K562 (cell line): ENCODE data around the gene TCEA3. TPM values are rescaled to one million over a fixed set of nuclear protein-coding genes. Genes with fewer than 3 reads are reported as not detected.

Source experiments
- ATAC-seq: fragments of 200-7000 bp; cut with Tn5 transposase; 3 replicates; pipeline ENCODE4 v1.9.1; 2020; ENCODE audit warnings: moderate library complexity
- BruUV-seq: library from RNA; stranded (reverse); fragments of 400-500 nt; replicated peaks from 2 replicates; lab custom pipeline; 2021; lab: Mats Ljungman, UMichigan
- CTCF ChIA-PET: fragments of 300-600 bp; formaldehyde crosslinking; extraction: SDS; loops from one replicate; lab custom pipeline; 2021; ENCODE audit warnings: low intra/inter-chr PET ratio; lab: Yijun Ruan, JAX
- POLR2A ChIA-PET: fragments of 300-600, 350-650 bp; sonication (Branson Sonifier 250); formaldehyde crosslinking; extraction: SDS; loops from one replicate; lab custom pipeline; 2021; ENCODE audit warnings: antibody characterized with exemption, inconsistent platforms; lab: Yijun Ruan, JAX
- DNase-seq, 4 experiments: peaks; one replicate each; pipeline versions ENCODE4 v3.0.0 to v3.0.0-alpha.2; 2011 to 2018; ENCODE audit warnings: low spot score in 3 of 4, mixed read lengths in 3 of 4; ENCODE audit errors: extremely low read depth in 1 of 4
- FAIRE-seq: peaks from 2 replicates; lab custom pipeline; 2011; peaks lifted over from hg19 to GRCh38; lab: Jason Lieb, UNC
- H2AFZ ChIP-seq: 2 replicates; pipeline ENCODE4 v1.6.0; 2011; ENCODE audit warnings: low read depth, low read length, control low read depth, inconsistent platforms
- H3K27ac ChIP-seq: fragments of 200-600 bp; 3 replicates; pipeline ENCODE4 v1.8.0; 2011; ENCODE audit warnings: low read depth, mild to moderate bottlenecking, control low read depth, inconsistent platforms, low read length, moderate library complexity, mixed read lengths; ENCODE audit errors: extremely low read depth
- H3K27me3 ChIP-seq, 2 experiments: fragments of 300-600 bp in 1 of 2; 2 replicates in 1 of 2; 3 replicates in 1 of 2; pipeline versions ENCODE4 v1.6.0 to v1.8.0; 2011; ENCODE audit warnings: inconsistent platforms in 2 of 2, low read length in 2 of 2, mild to moderate bottlenecking in 1 of 2, mixed read lengths in 1 of 2, moderate library complexity in 1 of 2; ENCODE audit not compliant: control insufficient read depth in 2 of 2, insufficient read depth in 2 of 2
- H3K36me3 ChIP-seq: fragments of 300-600 bp; 3 replicates; pipeline ENCODE4 v1.8.0; 2011; ENCODE audit warnings: mild to moderate bottlenecking, low read length, inconsistent platforms; ENCODE audit not compliant: control insufficient read depth, insufficient read depth
- H3K4me1 ChIP-seq, 2 experiments: fragments of 200-600 bp in 1 of 2; replicated peaks in 1 of 2; 2 replicates in 1 of 2; 3 replicates in 1 of 2; pipeline versions ENCODE4 v1.5.1 to v1.8.0; 2011; ENCODE audit warnings: inconsistent platforms in 2 of 2, low read length in 2 of 2, mild to moderate bottlenecking in 1 of 2, mixed read lengths in 1 of 2, moderate library complexity in 1 of 2; ENCODE audit not compliant: control insufficient read depth in 2 of 2, insufficient read depth in 2 of 2
- H3K4me2 ChIP-seq: 2 replicates; pipeline ENCODE4 v1.6.1; 2011; ENCODE audit warnings: low read length, control low read depth, inconsistent platforms, mixed read lengths; ENCODE audit not compliant: insufficient read depth
- H3K4me3 ChIP-seq: fragments of 200-600 bp; sonication (generic), shearing (Covaris generic); 2 replicates; pipeline ENCODE4 v1.5.1; 2016; ENCODE audit warnings: control low read depth, inconsistent platforms
- H3K79me2 ChIP-seq: fragments of 200-600 bp; 3 replicates; pipeline ENCODE4 v1.8.0; 2011; ENCODE audit warnings: low read length, inconsistent platforms; ENCODE audit not compliant: control insufficient read depth, insufficient read depth
- H3K9ac ChIP-seq, 2 experiments: 2 replicates each; pipeline versions ENCODE4 v1.6.0 to v1.6.1; 2011; ENCODE audit warnings: low read depth in 2 of 2, low read length in 2 of 2, control low read depth in 1 of 2, inconsistent platforms in 1 of 2, mild to moderate bottlenecking in 1 of 2, mixed read lengths in 1 of 2; ENCODE audit not compliant: insufficient read depth in 1 of 2
- H3K9me1 ChIP-seq: one replicate; pipeline ENCODE4 v1.6.0; 2011; ENCODE audit warnings: inconsistent platforms, mild to moderate bottlenecking, low read length, moderate library complexity; ENCODE audit not compliant: control insufficient read depth, insufficient read depth
- H3K9me3 ChIP-seq: replicated peaks from 2 replicates; pipeline ENCODE4 v1.5.1; 2011; ENCODE audit warnings: low read depth, low read length, inconsistent platforms; ENCODE audit not compliant: control insufficient read depth, insufficient read depth
- H4K20me1 ChIP-seq: replicated peaks from 2 replicates; pipeline ENCODE4 v1.6.1; 2011; ENCODE audit warnings: low read length, inconsistent platforms, mixed read lengths; ENCODE audit not compliant: control insufficient read depth, insufficient read depth
- CBFA2T3 ChIP-seq: fragments of 450-650 bp; IDR thresholded peaks from 2 replicates; pipeline ENCODE4 v1.6.1; 2017
- NONO ChIP-seq, 2 experiments: fragments of 200-400 bp in 1 of 2; fragments of 450-650 bp in 1 of 2; formaldehyde crosslinking in 1 of 2; IDR thresholded peaks; 2 replicates each; pipeline ENCODE4 v1.6.1; 2017; ENCODE audit warnings: low read depth in 2 of 2, mild to moderate bottlenecking in 2 of 2, moderate library complexity in 2 of 2, low read length in 1 of 2
- SMARCA4 ChIP-seq: fragments of 450-650 bp; IDR thresholded peaks from 2 replicates; pipeline ENCODE4 v1.6.1; 2016
- TOE1 ChIP-seq, 2 experiments: fragments of 450-650 bp in 1 of 2; sonication (generic) in 1 of 2; formaldehyde crosslinking in 1 of 2; IDR thresholded peaks; 2 replicates each; pipeline versions ENCODE4 v1.7.1 to v1.8.0; 2016 to 2022; ENCODE audit warnings: borderline replicate concordance in 2 of 2, mild to moderate bottlenecking in 2 of 2, antibody characterized with exemption in 1 of 2, inconsistent platforms in 1 of 2, low read depth in 1 of 2, missing genetic modification reagents in 1 of 2, moderate library complexity in 1 of 2
- WGBS: fragments of 100-300 bp; shearing (Covaris generic); methylation state at CpG from one replicate; pipeline ENCODE4 v1.1.6; 2016; ENCODE audit warnings: low coverage, mixed read lengths; ENCODE audit not compliant: insufficient coverage; ENCODE audit errors: missing lambda C conversion rate; 5-methylcytosine and 5-hydroxymethylcytosine counted together
- in situ Hi-C: fragments of 300-500 bp; cut with MboI; formaldehyde crosslinking; loops from 4 replicates; pipeline ENCODE4 v1.15.0; 2018; ENCODE audit warnings: inconsistent platforms, mixed read lengths
- intact Hi-C: fragments of 100-400 bp; cut with micrococcal nuclease; formaldehyde crosslinking; loops from 2 replicates; pipeline ENCODE4 v1.14.2; 2022
- polyA plus RNA-seq, 8 experiments: library from polyadenylated mRNA; depleted of rRNA in 4 of 8; stranded (reverse) in 5 of 8; unstranded in 3 of 8; fragments of >200 nt; fragmentation: Nextera tagmentation in 2 of 8; fragmentation: Illumina TruSeq in 1 of 8; extraction: Ambion mirVana in 2 of 8; extraction: Trizol in 1 of 8; gene quantifications; 2 replicates each; pipeline versions ENCODE4 v1.2.1 to v1.2.3, GENCODE V29; 2011 to 2014; ENCODE audit warnings: inconsistent platforms in 1 of 8, missing spikeins in 1 of 8
- total RNA-seq, 7 experiments: library from RNA; depleted of rRNA in 6 of 7; stranded (reverse); fragments of >200 nt in 6 of 7; fragmentation: Illumina TruSeq in 2 of 7; extraction: Trizol in 2 of 7; gene quantifications; 2 replicates each; pipeline versions ENCODE4 v1.2.1 to v1.2.3, GENCODE V29; 2011 to 2021; ENCODE audit warnings: low replicate concordance in 1 of 7
- TF ChIP-seq, protein P1 (sequence below), 2 experiments: fragments of 450-650 bp in 1 of 2; sonication (generic) in 1 of 2; formaldehyde crosslinking in 1 of 2; IDR thresholded peaks; 2 replicates each; pipeline versions ENCODE4 v1.7.1 to v1.9.0; 2016 to 2022; ENCODE audit warnings: inconsistent platforms in 1 of 2, mild to moderate bottlenecking in 1 of 2, missing genetic modification reagents in 1 of 2
- TF ChIP-seq, protein P2 (sequence below), 2 experiments: IDR thresholded peaks; 2 replicates each; pipeline ENCODE4 v1.6.1; 2011; ENCODE audit warnings: borderline replicate concordance in 1 of 2, control low read depth in 1 of 2, low read depth in 1 of 2, low read length in 1 of 2, mild to moderate bottlenecking in 1 of 2, mixed read lengths in 1 of 2, moderate library complexity in 1 of 2; ENCODE audit not compliant: insufficient read depth in 1 of 2, insufficient read length in 1 of 2, poor library complexity in 1 of 2, severe bottlenecking in 1 of 2; ENCODE audit errors: extremely low read depth in 1 of 2
- TF ChIP-seq, protein P3 (sequence below), 2 experiments: fragments of 250-450 bp in 1 of 2; fragments of 450-650 bp in 1 of 2; sonication (Bioruptor Pico) in 1 of 2; IDR thresholded peaks; 2 replicates each; pipeline versions ENCODE4 v1.6.1 to v1.8.0; 2016 to 2021; ENCODE audit warnings: mild to moderate bottlenecking in 2 of 2, moderate library complexity in 2 of 2, missing compliant biosample characterization in 1 of 2, missing genetic modification characterization in 1 of 2

Gene TCEA3
- total and polyA plus RNA-seq, 9 of the 15 experiments (the other 6 are each of a cell fraction or from before 2014, with no cell fraction given), result 0.03 to 0.55 (median 0.36) TPM

DNA sequence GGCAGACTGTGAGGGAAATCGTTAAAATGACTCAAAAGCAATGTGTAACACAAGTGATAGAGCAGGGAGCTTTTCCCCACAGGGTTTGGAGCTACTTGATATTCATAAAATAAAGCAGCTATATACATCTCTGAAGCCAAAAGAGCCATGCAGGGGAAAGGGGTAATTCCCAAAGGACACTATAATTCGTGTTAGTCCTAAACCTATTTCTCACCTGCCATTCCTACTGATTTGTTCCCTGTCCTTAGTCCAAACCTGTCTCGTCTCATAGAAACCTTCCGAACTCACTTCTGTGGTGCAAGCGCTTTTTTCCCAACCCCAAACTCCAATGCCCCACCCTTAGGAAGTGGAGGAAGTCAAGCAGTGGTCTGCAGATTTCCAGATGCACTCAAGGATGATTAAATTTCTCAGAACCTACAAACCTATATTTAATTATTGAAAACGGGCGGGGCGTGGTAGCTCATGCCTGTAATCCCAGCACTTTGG is 79.5 kb downstream of the TCEA3 start:
- POLR2A ChIA-PET, result interaction anchor here (0.8 to 3.1 kb wide), 17 partner anchors 11 to 204 kb away, joined by 3 to 35 read pairs (median 5); partner anchors contain the start of gene ZNF436
- H3K4me3 ChIP-seq, result peak overlapping the region; percentile 76
- CTCF ChIA-PET, result no interaction called here
- WGBS, result 21% methylated on average over 8 of the region's 8 CpGs
- no peak for ATAC-seq
- peaks cover 41% of the 10 kb centered on the region for H3K79me2 ChIP-seq
- no TSS peak for BruUV-seq
- peak overlapping the region; percentile 99 for H3K27ac ChIP-seq
- H3K27me3 ChIP-seq, result no peaks in the 10 kb centered on the region
- DNase-seq, result peak in 2 of 4 experiments; percentile 44 to 56
- peak overlapping the region; percentile 100 for H3K4me2 ChIP-seq
- H3K4me1 ChIP-seq, result peaks cover 12 to 21% of the 10 kb centered on the region in 2 experiments; a peak in 4 of 5 replicates
- H3K9ac ChIP-seq, result peak overlapping the region; percentile 95 to 100
- H3K9me1 ChIP-seq, result no peaks in the 10 kb centered on the region
- intact Hi-C loops, result loop anchor here (1.0 to 10.0 kb wide), 3 partner anchors 23 to 190 kb away; partner anchors contain the start of gene E2F2
- H3K36me3 ChIP-seq, result peaks cover 19% of the 10 kb centered on the region
- in situ Hi-C loops, result loop anchor here (5.0 kb wide), 1 partner anchor 57 kb away; no protein-coding TSS in a partner anchor
- no peaks in the 10 kb centered on the region; the same call in 1 of the 2 replicates for H3K9me3 ChIP-seq
- FAIRE-seq, result peak; percentile 40
- peak overlapping the region; percentile 99 for H2AFZ ChIP-seq
- H4K20me1 ChIP-seq, result peaks cover 27% of the 10 kb centered on the region
- TF ChIP-seq, protein P1, sequence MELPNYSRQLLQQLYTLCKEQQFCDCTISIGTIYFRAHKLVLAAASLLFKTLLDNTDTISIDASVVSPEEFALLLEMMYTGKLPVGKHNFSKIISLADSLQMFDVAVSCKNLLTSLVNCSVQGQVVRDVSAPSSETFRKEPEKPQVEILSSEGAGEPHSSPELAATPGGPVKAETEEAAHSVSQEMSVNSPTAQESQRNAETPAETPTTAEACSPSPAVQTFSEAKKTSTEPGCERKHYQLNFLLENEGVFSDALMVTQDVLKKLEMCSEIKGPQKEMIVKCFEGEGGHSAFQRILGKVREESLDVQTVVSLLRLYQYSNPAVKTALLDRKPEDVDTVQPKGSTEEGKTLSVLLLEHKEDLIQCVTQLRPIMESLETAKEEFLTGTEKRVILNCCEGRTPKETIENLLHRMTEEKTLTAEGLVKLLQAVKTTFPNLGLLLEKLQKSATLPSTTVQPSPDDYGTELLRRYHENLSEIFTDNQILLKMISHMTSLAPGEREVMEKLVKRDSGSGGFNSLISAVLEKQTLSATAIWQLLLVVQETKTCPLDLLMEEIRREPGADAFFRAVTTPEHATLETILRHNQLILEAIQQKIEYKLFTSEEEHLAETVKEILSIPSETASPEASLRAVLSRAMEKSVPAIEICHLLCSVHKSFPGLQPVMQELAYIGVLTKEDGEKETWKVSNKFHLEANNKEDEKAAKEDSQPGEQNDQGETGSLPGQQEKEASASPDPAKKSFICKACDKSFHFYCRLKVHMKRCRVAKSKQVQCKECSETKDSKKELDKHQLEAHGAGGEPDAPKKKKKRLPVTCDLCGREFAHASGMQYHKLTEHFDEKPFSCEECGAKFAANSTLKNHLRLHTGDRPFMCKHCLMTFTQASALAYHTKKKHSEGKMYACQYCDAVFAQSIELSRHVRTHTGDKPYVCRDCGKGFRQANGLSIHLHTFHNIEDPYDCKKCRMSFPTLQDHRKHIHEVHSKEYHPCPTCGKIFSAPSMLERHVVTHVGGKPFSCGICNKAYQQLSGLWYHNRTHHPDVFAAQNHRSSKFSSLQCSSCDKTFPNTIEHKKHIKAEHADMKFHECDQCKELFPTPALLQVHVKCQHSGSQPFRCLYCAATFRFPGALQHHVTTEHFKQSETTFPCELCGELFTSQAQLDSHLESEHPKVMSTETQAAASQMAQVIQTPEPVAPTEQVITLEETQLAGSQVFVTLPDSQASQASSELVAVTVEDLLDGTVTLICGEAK (IDR thresholded peaks at IDR 0.05), result peak; percentile 61; the same call in 1 of the 2 replicates
- TF ChIP-seq, protein P1 (CRISPR knock-in tag; IDR thresholded peaks at IDR 0.05), result no peak
- 0 out of 2 replicates have a peak, but pooled peaks have one; percentile 1 for TF ChIP-seq CBFA2T3
- TF ChIP-seq, protein P2, sequence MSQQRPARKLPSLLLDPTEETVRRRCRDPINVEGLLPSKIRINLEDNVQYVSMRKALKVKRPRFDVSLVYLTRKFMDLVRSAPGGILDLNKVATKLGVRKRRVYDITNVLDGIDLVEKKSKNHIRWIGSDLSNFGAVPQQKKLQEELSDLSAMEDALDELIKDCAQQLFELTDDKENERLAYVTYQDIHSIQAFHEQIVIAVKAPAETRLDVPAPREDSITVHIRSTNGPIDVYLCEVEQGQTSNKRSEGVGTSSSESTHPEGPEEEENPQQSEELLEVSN (IDR thresholded peaks at IDR 0.05; ENCODE audit: borderline replicate concordance in 1 of 2, extremely low read depth in 1 of 2, insufficient read depth in 1 of 2, insufficient read length in 1 of 2, low read depth in 1 of 2, low read length in 1 of 2, poor library complexity in 1 of 2, severe bottlenecking in 1 of 2), result no peak
- 0 out of 4 replicates have a peak, but pooled peaks of 1 of the 2 experiments have one; percentile 1 for TF ChIP-seq NONO (IDR thresholded peaks at IDR 0.05; ENCODE audit: low read depth in 2 of 2, low read length in 1 of 2)
- TF ChIP-seq TOE1 (IDR thresholded peaks at IDR 0.05; ENCODE audit: borderline replicate concordance), result 0 out of 2 replicates have a peak, but pooled peaks have one; percentile 12
- no peak for TF ChIP-seq TOE1 (CRISPR knock-in tag; IDR thresholded peaks at IDR 0.05; ENCODE audit: borderline replicate concordance, low read depth)
- TF ChIP-seq SMARCA4, result peak; percentile 63; the same call in 1 of the 2 replicates
- TF ChIP-seq, protein P3, sequence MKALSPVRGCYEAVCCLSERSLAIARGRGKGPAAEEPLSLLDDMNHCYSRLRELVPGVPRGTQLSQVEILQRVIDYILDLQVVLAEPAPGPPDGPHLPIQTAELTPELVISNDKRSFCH (CRISPR knock-in tag; IDR thresholded peaks at IDR 0.05), result no peak
- TF ChIP-seq, protein P3 (tag; IDR thresholded peaks at IDR 0.05), result peak; percentile 12; the same call in 1 of the 2 replicates
